Gastroesophageal sphincter (tissue), 3 donors: ENCODE results near the gene UBE2E2.

Source experiments
- EP300 ChIP-seq: sonication (generic); formaldehyde crosslinking; IDR thresholded peaks from one replicate; pipeline ENCODE4 v1.6.1; 2017; ENCODE audit warnings: antibody characterized with exemption, mild to moderate bottlenecking
- POLR2A ChIP-seq, 2 donors: fragments of 450-650 bp; IDR thresholded peaks; one replicate each; pipeline ENCODE4 v1.6.1; 2017; ENCODE audit warnings: antibody characterized with exemption in 2 of 2, mild to moderate bottlenecking in 2 of 2, moderate library complexity in 1 of 2
- POLR2AphosphoS5 ChIP-seq: sonication (generic); formaldehyde crosslinking; IDR thresholded peaks from one replicate; pipeline ENCODE4 v1.6.1; 2017; ENCODE audit warnings: antibody characterized with exemption
- TF ChIP-seq, protein P1 (sequence below), 4 experiments: fragments of 200-600 bp in 2 of 4; fragments of 450-650 bp in 2 of 4; sonication (generic) in 1 of 4; IDR thresholded peaks; one replicate each; pipeline ENCODE4 v1.5.1; 2017 to 2019; ENCODE audit warnings: antibody characterized with exemption in 4 of 4, mild to moderate bottlenecking in 2 of 4, moderate library complexity in 2 of 4

DNA sequence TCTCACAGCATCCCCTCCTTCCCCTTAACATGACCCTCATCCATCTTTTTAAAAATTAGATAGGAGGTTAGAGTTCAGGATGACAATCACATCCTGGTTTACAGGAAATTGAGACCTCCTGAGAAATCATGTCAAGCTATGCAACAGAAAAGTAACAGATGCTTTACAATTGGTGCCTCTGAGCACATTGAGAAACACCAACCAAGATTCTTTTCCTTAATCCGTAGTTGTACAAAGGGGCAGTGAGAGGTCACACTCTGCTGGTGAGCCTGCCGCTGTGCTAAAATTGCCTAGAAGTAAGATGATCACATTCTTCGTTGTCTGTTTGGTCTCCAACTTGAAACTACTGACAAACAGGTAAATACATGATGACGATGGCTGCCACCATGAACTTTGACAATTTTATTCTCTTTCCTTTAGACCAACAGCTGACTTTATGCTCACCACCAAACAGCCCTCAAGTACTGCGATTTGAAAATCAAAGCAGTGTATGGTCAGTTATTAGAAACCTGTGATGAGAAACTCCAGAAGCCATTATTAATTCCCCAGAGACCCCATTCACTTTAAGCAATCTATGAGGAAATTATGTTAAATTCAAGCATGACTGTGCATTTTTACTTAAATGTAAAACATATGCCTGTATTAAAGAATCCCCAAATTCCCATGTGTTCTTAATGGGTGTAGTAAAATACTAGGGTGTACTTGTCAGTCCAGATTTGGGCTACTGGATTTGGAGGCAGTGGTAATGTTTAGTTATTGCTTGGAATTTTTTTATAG lies 392.0 kb downstream of the UBE2E2 start:
- TF ChIP-seq, protein P1, sequence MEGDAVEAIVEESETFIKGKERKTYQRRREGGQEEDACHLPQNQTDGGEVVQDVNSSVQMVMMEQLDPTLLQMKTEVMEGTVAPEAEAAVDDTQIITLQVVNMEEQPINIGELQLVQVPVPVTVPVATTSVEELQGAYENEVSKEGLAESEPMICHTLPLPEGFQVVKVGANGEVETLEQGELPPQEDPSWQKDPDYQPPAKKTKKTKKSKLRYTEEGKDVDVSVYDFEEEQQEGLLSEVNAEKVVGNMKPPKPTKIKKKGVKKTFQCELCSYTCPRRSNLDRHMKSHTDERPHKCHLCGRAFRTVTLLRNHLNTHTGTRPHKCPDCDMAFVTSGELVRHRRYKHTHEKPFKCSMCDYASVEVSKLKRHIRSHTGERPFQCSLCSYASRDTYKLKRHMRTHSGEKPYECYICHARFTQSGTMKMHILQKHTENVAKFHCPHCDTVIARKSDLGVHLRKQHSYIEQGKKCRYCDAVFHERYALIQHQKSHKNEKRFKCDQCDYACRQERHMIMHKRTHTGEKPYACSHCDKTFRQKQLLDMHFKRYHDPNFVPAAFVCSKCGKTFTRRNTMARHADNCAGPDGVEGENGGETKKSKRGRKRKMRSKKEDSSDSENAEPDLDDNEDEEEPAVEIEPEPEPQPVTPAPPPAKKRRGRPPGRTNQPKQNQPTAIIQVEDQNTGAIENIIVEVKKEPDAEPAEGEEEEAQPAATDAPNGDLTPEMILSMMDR (IDR thresholded peaks at IDR 0.05): no peak
- TF ChIP-seq EP300 (no peak), POLR2A (IDR thresholded peaks at IDR 0.05) (no peak), POLR2AphosphoS5 (no peak)
